ENCODE results near the gene ADGRE1.
A peak's percentile ranks its signal among the peaks of the same experiment; 100 is the strongest.

ADGRE1 gene

DNA sequence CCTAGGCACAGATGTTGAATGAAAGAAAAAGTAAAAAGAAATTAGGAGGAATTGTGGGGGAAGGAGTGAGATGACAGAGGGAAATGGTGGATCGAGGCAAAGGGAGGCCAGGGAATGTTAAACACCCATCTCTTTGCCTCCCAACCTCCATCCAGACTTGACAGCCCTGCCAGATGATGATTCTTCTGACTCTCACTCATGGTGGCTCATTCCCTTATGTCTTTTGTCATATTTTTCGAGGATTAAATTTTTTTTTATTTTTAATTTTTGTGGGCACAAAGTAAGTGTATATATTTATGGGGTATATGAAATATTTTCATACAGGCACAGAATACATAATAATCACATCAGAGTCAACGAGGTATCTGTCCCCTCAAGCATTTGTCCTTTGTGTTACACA is 42.8 kb downstream of the ADGRE1 start:
- DNase-seq = no peak
- in situ Hi-C loops (cut with HindIII; ENCODE audit: low pct_ligation_motif_present, low pct_unique_long_range_greater_than_20kb, low sequenced_read_pairs) = no loop called here

DNA sequence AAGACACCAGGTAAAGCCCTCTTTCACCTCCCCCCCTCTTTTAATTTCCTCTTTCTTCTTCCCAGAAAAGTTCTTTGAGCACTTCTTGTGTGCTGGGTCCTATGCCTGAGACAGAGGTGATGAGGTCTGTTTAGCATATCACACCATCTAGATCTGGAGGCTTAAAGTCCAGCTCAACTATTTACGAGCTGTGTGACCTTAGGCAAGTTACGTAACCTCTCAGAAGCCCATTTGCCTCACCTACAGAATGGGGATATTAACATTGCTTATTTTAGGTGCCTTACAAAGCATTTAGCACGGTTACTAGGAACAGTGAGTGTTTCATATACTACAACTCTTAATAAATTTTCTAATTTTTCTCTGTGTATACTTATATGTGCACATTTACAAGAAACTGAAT is 47.7 kb downstream of the ADGRE1 start:
- no peak for DNase-seq

GRCh38 chr19:6935618-6936017 is 48.2 kb downstream of the ADGRE1 start:
- no peak for DNase-seq
- in situ Hi-C loops (cut with HindIII; ENCODE audit: low pct_ligation_motif_present, low pct_unique_long_range_greater_than_20kb, low sequenced_read_pairs) = no loop called here

More for the DNA sequence above, 47.7 kb downstream of the ADGRE1 start:
- in situ Hi-C loops (cut with HindIII; ENCODE audit: low pct_ligation_motif_present, low pct_unique_long_range_greater_than_20kb, low sequenced_read_pairs) = no loop called here

GRCh38 chr19:6945733-6946132 is 58.4 kb downstream of the ADGRE1 start:
- in situ Hi-C loops (cut with HindIII; ENCODE audit: low pct_ligation_motif_present, low pct_unique_long_range_greater_than_20kb, low sequenced_read_pairs) = no loop called here
- no peak for DNase-seq

DNA sequence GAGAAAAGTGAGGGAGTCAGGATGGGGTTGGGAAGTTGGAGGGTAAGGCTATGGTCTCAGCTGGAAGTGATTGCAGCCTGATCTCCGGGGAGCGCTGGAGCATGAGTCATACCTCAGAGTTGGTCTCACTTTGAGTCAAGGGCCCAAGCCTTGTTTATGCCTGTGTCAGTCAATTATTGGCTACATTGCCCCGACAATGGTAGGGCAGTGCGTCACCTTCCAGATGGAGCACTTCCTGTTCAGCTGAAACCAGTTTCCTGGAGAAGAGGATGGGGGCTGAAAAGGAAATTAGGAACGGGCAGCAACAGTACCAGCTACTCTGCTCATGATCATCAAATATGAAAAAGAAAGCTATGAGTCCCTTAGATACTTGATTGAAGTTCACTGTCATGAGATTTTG is 60.4 kb downstream of the ADGRE1 start:
- DNase-seq = peak; percentile 58
- in situ Hi-C loops (cut with HindIII; ENCODE audit: low pct_ligation_motif_present, low pct_unique_long_range_greater_than_20kb, low sequenced_read_pairs) = no loop called here

DNA sequence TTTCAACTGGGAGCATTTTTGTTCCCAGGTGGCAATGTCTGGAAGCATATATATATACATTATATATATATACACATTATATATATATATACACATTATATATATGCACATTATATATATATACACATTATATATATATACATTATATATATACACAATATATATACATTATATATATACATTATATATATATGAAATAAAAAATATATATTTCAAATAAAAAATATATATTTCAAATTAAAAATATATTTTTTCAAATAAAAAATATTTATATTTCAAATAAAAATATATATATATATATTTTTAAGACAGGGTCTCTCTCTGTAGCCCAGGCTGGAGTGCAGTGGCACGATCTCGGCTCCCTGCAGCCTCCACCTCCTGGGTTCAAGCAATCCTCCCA is 61.5 kb downstream of the ADGRE1 start:
- in situ Hi-C loops (cut with HindIII; ENCODE audit: low pct_ligation_motif_present, low pct_unique_long_range_greater_than_20kb, low sequenced_read_pairs) = no loop called here
- no peak for DNase-seq

DNA sequence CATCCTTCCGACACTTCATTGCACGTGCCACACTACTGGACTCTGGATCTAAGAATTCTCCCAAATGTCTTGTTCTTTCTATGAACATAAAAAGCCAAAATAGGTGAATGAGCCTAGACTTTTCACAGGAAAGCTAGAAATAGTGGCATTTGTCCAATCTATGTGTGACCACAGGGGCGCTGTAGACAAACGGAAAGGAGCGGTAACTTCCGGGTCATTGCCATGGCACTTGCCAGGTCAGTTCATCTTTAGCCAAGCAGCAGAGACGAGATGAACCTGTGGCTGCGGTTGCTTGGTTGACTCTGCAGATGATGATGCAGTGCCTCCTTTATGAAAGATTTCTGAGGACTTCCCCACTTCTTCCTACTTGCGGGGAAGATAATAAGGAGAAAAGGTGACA is 65.6 kb downstream of the ADGRE1 start:
- DNase-seq = no peak
- in situ Hi-C loops (cut with HindIII; ENCODE audit: low pct_ligation_motif_present, low pct_unique_long_range_greater_than_20kb, low sequenced_read_pairs) = no loop called here

DNA sequence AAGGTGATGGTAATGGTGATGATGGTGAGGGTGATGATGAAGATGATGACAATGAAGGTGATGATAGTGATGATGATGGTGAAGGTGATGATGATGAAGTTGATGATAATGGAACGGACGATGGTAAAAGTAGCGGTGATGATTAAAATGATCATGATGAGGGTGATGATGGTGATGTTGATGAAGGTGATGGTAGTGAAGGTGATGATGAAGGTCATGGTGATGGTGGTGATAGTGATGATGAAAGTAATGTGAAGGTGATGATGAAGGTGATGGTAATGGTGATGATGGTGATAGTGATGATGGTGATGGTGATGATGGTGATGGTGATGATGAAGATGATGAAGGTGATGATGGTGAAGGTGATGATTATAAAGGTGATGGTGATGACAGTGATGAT is 67.7 kb downstream of the ADGRE1 start:
- in situ Hi-C loops (cut with HindIII; ENCODE audit: low pct_ligation_motif_present, low pct_unique_long_range_greater_than_20kb, low sequenced_read_pairs) = no loop called here
- no peak for DNase-seq

DNA sequence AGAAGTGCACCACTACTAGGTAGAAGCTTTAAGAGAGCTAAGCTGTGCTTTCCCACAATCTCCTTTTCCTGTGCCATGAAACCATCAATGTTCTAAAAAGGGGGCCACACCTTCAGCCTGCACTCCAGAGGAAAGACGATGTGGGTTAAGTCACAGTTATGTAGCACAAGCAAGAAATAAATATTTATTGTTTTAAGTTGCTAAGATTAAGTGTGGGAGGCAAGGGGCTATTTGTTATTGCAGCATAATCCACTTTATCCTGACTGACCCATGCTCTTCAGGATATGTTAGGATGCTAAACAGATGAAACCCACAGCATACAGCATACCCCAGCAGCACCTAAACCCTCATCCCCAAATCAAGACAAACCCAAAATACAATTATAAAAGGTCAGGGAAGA is 69.2 kb downstream of the ADGRE1 start:
- DNase-seq = no peak
- in situ Hi-C loops (cut with HindIII; ENCODE audit: low pct_ligation_motif_present, low pct_unique_long_range_greater_than_20kb, low sequenced_read_pairs) = no loop called here

DNA sequence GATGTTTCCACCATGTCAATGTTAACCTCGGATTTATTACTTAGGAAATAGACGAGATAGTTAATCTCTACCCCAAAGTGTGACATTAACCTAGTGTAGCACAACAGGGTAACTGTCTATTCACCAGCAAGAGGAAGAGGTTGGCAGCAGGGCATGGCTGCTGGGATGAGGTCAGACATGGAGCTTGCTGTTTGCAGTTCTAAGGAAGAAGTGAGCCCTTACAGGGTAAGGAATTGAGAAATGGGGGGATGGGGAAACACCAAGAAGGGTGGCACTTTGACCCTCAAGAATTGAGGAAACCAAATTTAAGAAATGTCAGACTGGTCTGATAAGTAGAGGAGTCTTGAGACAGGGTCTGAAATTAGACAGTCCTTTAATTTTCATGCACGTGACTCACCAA is 71.4 kb downstream of the ADGRE1 start:
- no peak for DNase-seq
- in situ Hi-C loops (cut with HindIII; ENCODE audit: low pct_ligation_motif_present, low pct_unique_long_range_greater_than_20kb, low sequenced_read_pairs) = no loop called here

DNA sequence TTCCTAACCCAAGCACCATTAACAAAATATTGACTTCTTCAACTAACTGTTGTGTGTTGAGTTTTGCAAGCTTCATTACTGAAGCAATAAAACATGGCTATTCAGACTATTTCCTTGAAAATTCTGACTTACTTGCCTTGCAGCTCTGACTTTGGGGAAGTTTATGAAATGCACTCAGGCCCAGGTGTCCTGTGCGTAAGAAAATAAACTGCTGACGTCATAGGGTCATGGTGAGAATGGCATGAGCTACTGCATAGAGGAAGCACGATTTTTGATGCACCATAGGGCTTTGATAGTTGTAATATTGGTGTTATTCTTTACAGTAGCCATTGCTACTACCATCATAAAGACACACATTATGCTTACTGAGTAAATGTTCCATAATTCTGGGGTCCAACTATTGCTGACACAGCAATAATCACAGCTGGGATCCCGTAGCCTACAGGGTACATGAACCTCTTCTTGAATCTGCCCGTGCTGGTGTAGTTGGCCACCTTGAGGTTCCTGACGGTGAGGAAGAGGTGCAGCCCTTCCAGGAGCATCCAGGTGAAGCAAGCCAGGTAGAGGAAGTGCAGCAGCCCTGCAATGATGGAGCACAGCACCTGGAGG is 76.0 kb downstream of the ADGRE1 start:
- in situ Hi-C loops (cut with HindIII; ENCODE audit: low pct_ligation_motif_present, low pct_unique_long_range_greater_than_20kb, low sequenced_read_pairs) = no loop called here
- DNase-seq = no peak

GRCh38 chr19:6963937-6964336 is 76.6 kb downstream of the ADGRE1 start:
- in situ Hi-C loops (cut with HindIII; ENCODE audit: low pct_ligation_motif_present, low pct_unique_long_range_greater_than_20kb, low sequenced_read_pairs) = no loop called here
- DNase-seq = no peak

DNA sequence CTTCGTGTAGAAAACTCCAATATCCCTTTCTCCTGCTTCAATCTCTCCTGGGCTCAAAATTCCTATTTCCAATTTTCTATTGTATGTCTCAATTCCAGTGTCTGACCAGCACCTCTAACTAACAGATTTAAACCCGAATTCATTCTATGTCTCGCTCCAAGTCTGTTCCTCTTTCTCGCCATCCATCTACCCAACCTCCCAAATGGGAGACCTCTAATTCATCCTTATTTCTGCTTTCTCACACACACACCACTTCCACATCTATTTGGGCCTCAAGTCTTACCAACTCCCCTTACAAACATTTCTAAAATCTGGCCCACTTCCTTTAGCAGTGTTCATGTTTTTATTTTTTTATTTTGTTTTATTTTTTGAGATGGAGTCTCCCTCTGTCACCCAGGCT is 80.6 kb downstream of the ADGRE1 start:
- in situ Hi-C loops (cut with HindIII; ENCODE audit: low pct_ligation_motif_present, low pct_unique_long_range_greater_than_20kb, low sequenced_read_pairs) = no loop called here
- DNase-seq = no peak

DNA sequence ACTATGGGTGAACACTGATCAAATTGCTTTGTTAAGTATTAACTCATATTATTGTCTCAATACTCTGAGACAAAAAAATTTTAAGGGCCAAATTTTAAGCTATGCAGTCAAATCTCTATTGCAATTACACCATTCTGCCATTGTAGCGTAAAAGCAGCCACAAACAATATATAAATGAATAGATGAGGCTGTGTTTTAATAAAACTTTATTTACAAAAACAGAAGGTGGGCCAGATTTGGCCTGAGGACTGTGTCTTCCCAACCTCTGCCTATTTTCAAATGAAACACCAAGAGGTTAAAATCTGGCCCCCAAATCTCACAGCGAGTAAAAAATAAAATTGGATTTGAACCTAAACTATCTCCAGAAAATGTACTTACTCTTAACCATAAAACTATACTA is 82.1 kb downstream of the ADGRE1 start:
- in situ Hi-C loops (cut with HindIII; ENCODE audit: low pct_ligation_motif_present, low pct_unique_long_range_greater_than_20kb, low sequenced_read_pairs) = no loop called here
- no peak for DNase-seq

GRCh38 chr19:6970021-6970420 is 82.6 kb downstream of the ADGRE1 start:
- DNase-seq = no peak
- in situ Hi-C loops (cut with HindIII; ENCODE audit: low pct_ligation_motif_present, low pct_unique_long_range_greater_than_20kb, low sequenced_read_pairs) = no loop called here

DNA sequence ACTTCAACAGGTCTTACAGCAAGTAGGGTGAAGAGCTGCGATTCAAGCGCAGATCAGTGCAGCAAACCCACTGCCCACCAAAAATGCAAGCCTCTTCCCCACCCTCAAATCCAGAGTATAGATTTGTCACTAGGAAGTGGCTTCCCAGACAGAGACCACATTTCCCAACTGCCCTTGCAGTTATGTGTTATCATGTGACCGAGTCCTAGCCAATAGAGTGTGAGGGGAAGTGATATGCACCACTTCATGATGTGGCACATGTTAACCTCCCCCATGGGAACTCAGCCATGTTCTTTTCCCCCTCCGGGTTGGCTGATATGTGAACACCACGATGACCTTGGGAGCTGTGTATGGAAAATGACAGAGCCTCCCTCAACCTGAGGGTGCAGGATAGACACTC is 83.1 kb downstream of the ADGRE1 start:
- DNase-seq = no peak
- in situ Hi-C loops (cut with HindIII; ENCODE audit: low pct_ligation_motif_present, low pct_unique_long_range_greater_than_20kb, low sequenced_read_pairs) = no loop called here

DNA sequence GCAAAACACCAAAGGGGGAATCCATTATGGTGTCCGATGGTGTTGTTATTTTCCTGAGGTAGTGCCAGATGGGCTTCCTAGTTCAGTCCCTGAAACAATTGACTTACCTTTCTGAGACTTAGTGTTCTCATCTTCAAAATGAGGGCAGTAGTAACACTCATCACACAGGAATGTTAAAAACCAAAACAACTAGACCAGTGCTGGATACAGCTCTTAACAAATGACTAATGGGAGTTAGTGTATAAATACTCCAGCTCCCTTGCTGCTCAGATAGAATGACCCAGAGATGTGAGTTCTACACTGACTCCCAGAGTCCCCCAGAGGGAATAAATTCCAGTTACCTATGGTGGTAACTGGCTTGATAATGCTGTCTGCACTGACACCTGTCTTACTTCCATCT is 84.0 kb downstream of the ADGRE1 start:
- no peak for DNase-seq
- in situ Hi-C loops (cut with HindIII; ENCODE audit: low pct_ligation_motif_present, low pct_unique_long_range_greater_than_20kb, low sequenced_read_pairs) = no loop called here

- in situ Hi-C loops (cut with HindIII; ENCODE audit: low pct_ligation_motif_present, low pct_unique_long_range_greater_than_20kb, low sequenced_read_pairs) = no loop called here
- DNase-seq = no peak
Observed at GRCh38 chr19:6976197-6976596, 88.8 kb downstream of the ADGRE1 start.

GRCh38 chr19:6979399-6979798 is 92.0 kb downstream of the ADGRE1 start:
- DNase-seq = no peak
- in situ Hi-C loops (cut with HindIII; ENCODE audit: low pct_ligation_motif_present, low pct_unique_long_range_greater_than_20kb, low sequenced_read_pairs) = no loop called here

- in situ Hi-C loops (cut with HindIII; ENCODE audit: low pct_ligation_motif_present, low pct_unique_long_range_greater_than_20kb, low sequenced_read_pairs) = no loop called here
- no peak for DNase-seq
Observed at GRCh38 chr19:6983448-6983847, 96.1 kb downstream of the ADGRE1 start.

GRCh38 chr19:6987850-6988249 is 100.5 kb downstream of the ADGRE1 start:
- no peak for DNase-seq
- in situ Hi-C loops (cut with HindIII; ENCODE audit: low pct_ligation_motif_present, low pct_unique_long_range_greater_than_20kb, low sequenced_read_pairs) = no loop called here

Measured in ACHN (cell line).